Measurements from ENCODE around the gene BNIP3.

DNA sequence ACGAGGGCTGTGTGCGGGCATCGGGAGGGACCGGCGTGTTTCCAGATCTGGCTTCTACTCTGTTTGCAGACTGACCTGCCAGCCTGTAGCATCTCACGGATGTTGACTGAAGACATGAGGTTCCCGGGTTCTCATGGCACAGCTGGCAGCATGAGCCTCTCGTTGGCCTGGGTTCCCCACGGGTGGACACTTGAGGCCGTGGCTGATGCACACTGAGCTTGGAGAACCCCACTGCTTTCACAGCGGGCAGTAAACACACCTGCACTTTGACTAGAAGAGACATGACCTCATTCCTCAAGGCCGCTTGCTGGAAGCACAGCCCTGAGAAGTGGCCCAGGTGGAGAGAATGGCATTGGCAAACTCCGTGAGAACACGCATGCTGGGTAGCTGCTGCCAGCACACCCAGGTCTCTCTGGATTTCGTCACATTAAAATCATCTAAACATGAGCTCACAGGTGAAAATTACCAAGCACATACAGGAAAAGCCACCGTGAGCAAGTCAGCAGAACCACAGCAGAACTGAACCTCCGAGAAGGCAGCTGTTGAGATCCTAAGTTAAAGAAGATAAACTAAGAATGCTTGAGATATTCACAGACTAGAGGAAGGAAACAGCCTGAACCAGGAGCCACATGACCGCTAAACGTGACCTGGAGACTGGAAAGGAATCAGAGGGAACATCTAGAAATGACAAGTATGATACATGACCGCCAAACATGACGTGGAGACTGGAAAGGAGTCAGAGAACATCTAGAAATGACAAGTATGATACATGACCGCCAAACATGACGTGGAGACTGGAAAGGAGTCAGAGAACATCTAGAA lies 32.5 kb downstream of the BNIP3 start:
- TF ChIP-seq, protein P1, sequence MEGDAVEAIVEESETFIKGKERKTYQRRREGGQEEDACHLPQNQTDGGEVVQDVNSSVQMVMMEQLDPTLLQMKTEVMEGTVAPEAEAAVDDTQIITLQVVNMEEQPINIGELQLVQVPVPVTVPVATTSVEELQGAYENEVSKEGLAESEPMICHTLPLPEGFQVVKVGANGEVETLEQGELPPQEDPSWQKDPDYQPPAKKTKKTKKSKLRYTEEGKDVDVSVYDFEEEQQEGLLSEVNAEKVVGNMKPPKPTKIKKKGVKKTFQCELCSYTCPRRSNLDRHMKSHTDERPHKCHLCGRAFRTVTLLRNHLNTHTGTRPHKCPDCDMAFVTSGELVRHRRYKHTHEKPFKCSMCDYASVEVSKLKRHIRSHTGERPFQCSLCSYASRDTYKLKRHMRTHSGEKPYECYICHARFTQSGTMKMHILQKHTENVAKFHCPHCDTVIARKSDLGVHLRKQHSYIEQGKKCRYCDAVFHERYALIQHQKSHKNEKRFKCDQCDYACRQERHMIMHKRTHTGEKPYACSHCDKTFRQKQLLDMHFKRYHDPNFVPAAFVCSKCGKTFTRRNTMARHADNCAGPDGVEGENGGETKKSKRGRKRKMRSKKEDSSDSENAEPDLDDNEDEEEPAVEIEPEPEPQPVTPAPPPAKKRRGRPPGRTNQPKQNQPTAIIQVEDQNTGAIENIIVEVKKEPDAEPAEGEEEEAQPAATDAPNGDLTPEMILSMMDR (IDR thresholded peaks at IDR 0.05): no peak
- no peak for TF ChIP-seq ZFX (IDR thresholded peaks at IDR 0.05; ENCODE audit: borderline replicate concordance)
